Measurements from ENCODE around the gene SYVN1.
"Not testable (repeated sequence)": the region's sequence is repeated elsewhere in the genome, so short reads cannot be mapped to it uniquely, and the experiment has no call there.

The SYVN1 gene

DNA sequence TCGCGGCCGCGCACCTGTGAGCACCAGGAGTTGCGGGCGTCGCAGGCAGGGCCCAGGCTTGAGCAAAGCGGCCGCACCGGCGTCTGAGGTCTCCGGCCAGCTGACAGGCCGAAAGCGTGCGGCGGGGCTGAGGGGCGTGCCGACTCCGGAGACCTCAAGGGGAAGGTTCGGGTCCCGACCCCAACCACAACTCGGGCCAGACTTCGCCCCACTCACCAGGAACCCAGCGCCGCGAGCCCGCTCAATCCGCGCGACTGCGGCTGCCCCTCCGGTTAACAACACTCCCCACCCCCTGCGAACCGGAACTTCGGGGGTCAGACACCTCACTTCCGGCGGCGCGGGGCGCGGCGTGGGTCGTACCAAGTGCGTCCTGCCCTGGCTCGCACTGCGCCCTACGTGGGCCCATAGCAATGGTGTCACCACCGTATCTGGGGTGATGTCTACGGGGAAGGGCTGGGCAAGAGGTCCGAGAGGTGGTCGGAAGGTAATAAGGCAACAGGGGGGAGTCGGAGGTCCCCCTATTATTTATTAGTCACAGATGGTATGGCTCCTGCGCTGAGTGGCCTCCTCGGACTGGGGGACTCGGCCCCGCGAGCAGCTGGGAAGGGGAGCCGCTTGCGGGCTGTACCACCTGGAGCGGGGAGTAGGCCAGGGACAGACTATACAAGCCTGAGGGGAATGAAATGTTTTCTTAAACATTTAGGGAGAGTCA is at the start of gene SYVN1:
Gene SYVN1, minus strand, starts transcription at position 280 of the 712 bp plus-strand sequence. CDS start 918 bp downstream, outside the sequence.
- peak; percentile 83 for DNase-seq

GRCh38 chr11:65183201-65183891 is 49.0 kb upstream of the SYVN1 start:
- DNase-seq = no peak

GRCh38 chr11:65182258-65183170 is 48.2 kb upstream of the SYVN1 start:
- peak; percentile 16 for DNase-seq

DNA sequence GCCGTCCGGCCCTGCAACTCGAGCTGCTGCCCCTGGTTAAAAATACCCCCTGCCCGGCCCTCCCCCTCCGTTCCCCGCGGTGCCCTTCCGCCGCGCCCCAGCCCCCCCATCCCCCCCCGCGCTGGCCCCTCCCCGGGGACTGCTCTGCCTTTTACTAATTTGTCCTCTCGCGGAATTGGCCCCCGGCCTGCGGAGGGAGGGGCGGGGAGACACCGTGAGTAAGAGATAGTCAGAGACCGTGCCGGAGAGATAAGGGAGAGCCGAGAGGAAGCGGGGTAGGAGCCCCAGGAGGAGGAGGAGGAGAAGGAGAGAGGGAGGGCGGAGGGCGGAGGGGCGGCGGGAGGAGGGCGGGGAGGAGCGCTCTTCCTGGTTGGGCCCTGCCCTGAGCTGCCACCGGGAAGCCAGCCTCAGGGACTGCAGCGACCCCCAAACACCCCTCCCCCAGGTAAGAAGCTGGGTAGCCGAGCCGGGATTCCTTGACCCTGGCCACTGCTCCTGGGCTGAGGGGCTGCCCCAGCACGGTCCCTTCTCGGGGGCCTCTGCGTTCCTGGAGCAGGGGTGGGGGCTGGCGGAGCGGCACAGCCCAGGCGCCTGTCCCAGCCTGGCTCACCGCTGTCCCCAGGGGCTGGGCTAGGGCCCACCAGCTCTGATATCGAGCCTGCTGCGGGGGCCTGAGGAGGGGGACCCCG is 47.4 kb upstream of the SYVN1 start, which contains the start of gene CAPN1:
Gene CAPN1, plus strand, starts transcription at position 360 of the 689 bp plus-strand sequence. CDS start 774 bp downstream, outside the sequence.
- peak; percentile 87 for DNase-seq

GRCh38 chr11:65180877-65181568 is 46.7 kb upstream of the SYVN1 start:
- peak; percentile 61 for DNase-seq

- DNase-seq = not testable (repeated sequence)
These were observed 40.3 kb upstream of the SYVN1 start for GRCh38 chr11:65174571-65175010.

DNA sequence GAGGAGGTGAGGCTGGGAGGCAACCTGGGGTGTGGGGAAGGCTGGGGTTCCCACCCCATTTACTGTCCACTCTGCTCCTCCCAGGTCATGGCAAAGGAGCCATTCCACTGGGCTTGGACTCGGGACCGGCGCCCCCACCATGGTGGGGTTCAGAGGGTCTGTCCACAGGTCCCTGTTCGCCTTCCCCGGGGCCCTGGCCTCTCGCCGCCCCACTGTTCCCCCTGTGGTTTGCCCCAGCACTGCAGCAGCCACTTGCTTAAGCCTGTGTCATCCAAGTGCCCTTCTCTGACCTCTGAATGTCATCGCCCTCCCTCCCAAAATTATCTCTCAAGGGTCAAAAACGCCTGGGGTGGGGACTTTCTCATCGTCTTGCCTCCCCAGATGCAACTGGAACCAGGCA is 38.3 kb upstream of the SYVN1 start:
- DNase-seq = no peak

GRCh38 chr11:65170058-65170534 is 35.8 kb upstream of the SYVN1 start, which contains the start of gene SPDYC:
TSS of gene SPDYC (plus strand) at chr11:65170233. CDS start at chr11:65171358, 1,125 bp downstream.
- DNase-seq = no peak

DNA sequence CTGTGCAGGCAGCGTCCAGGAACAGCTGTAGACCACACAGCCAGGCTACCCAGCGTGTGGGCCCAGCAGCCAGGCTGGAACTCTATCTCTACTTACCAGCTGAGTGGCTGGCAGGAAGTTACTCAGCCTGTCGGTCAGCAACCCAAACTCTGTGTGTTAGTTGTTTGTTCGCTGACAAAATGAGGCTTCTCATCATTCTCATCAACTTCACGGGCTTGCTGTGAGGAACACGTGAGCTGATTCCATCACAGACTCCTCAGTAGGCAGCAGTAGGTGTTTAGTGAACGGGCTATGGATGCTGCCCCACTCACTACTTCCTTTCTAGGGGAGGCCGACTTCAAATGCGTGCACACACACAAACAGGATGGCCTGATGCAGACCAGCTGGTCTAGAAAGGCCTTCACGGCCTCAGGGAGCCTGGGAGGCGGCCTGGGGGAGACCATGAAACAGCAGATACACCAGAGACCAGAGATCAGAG is 34.9 kb upstream of the SYVN1 start:
- DNase-seq = peak; percentile 9

GRCh38 chr11:65167656-65168055 is 33.3 kb upstream of the SYVN1 start:
- DNase-seq = no peak

DNA sequence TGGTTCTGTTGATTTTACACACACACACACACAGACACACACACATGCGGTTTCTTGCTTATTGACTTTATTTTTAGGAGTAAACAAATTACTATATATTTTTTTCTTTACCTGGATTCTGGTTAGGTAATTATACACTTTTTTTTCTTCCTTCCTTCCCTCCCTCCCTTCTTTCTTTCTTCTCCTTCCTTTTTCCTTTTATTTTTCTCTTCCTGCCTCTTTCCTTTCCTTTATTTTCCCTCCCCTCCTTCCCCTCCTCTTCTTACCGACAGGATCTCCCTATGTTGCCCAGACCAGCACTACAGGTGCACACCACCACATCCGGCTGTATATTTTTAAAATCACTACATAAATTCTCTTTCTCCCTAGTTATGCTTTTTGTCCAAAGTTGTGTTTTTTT is 32.6 kb upstream of the SYVN1 start:
- no peak for DNase-seq

GRCh38 chr11:65165410-65166317 is 31.3 kb upstream of the SYVN1 start:
- DNase-seq = no peak

DNA sequence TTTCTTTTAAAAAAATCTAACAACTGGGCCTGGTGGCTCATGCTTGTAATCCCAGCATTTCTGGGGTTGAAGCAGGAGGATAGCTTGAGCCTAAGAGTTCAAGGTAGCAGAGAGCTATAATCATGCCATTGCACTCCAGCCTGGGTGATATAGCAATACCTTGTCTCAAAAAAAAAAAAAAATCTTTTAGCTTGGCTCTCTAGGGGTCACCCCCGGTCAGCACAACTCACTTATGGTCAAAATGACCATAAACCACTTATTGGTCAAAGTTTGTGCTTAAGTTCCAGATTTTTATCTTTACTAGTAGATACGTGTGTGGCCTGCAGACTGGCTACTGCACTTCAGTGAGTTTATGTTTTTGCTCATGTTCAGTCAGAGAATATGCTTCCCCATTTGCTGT is 29.4 kb upstream of the SYVN1 start:
- no peak for DNase-seq

DNA sequence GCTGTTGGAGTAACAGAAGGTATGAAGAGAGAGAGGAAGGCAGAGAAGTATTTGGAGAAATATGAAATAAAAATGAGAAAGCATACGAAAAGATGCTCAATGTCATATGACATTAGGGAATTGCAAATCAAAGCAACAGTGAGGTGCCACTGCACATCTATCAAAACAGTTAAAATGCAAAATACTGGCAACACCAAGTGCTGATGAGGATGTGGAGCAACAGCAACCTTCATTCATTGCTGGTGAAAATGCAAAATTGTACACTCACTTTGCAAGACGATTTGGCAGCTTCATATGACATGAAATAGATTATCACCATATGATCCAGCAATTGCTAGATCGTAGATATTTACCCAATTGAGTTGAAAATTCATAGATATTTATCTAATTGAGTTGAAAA is 26.3 kb upstream of the SYVN1 start:
- no peak for DNase-seq

DNA sequence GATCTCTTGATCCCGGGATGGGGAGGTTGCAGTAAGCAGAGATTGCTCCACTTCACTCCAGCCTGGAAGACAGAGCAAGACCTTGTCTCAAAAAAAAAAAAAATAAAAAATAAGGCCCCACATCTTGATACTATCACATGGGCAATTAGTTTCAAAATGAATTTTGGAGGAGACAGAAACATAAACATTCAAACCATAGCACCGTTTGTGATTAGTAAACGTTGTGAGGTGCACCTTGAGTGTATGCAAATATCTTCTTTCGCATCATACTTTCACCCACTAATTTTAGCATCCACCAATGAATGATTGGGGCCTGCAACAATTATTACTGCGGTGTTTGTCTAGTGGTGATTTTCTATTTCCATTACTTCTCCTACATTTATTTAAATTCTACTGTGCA is 24.7 kb upstream of the SYVN1 start:
- no peak for DNase-seq

- DNase-seq = no peak
These were observed 23.0 kb upstream of the SYVN1 start for GRCh38 chr11:65157336-65157735.

- DNase-seq = no peak
These were observed 22.6 kb upstream of the SYVN1 start for GRCh38 chr11:65156926-65157325.

DNA sequence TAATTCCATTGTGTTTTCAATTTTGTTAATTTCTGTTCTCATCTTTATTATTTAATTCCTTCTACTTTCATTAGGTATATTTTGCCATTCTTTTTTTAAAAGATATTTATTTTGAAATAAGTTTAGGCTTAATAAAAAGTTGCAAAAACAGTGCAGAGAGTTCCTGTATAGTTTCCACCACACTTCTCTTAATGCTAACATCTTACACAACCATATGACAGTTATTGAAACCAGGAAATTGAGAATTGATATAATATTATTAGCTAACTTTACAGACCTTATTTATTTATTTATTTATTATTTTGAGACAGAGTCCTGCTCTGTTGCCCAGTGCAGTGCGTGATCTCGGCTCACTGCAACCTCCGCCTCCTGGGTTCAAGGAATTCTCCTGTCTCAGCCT is 21.9 kb upstream of the SYVN1 start:
- no peak for DNase-seq

DNA sequence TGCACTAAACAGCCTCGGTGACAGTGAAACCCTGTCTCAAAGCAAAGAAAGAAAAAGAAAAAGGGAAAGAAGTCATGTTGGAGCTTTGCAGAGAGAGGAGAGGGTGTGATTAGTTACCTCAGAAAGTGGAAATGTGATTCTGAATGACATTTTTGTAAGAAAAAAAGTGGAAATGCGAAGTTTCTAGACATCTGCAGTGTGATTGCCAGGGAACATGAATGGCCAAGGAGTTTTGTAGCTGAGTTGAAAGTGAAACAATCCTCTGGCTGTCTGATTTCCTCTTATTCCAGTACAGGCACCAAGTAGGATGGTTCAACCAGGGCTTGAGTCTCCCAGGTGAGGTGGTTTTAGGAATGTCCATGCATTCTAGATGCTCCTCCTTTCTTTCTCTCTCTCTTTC is 17.8 kb upstream of the SYVN1 start:
- DNase-seq = no peak

GRCh38 chr11:65151331-65151899 is 17.1 kb upstream of the SYVN1 start:
- no peak for DNase-seq
